Activated naive CD4-positive, alpha-beta T cell treated with anti-CD3 and anti-CD28 coated beads, Interleukin-2, amount 10 ng/mL, durations not matched to agents 7 days and 5 days (primary cell): ENCODE measurements around the gene POLR2L.

ENCODE experiments used
- CTCF ChIA-PET: fragments of 350-600 bp; sonication (Branson Sonifier 250); formaldehyde crosslinking; loops from one replicate; lab custom pipeline; 2021; ENCODE audit warnings: antibody characterized with exemption; lab: Charles Lee
- DNase-seq: peaks from one replicate; pipeline ENCODE4 v3.0.0-alpha.2; 2020
- H3K27ac Mint-ChIP-seq: one replicate; pipeline ENCODE4 v1.8.0; 2021; ENCODE audit warnings: mild to moderate bottlenecking, moderate library complexity, mixed read lengths
- H3K27me3 Mint-ChIP-seq: one replicate; pipeline ENCODE4 v1.8.0; 2021; ENCODE audit warnings: mild to moderate bottlenecking, mixed read lengths
- H3K36me3 Mint-ChIP-seq: one replicate; pipeline ENCODE4 v1.8.0; 2021; ENCODE audit warnings: mixed read lengths
- H3K4me1 Mint-ChIP-seq: one replicate; pipeline ENCODE4 v1.8.0; 2021; ENCODE audit warnings: mixed read lengths
- H3K4me3 Mint-ChIP-seq: one replicate; pipeline ENCODE4 v1.8.0; 2021; ENCODE audit warnings: mild to moderate bottlenecking, moderate library complexity, mixed read lengths
- H3K9me3 Mint-ChIP-seq: one replicate; pipeline ENCODE4 v1.8.0; 2021; ENCODE audit warnings: mixed read lengths

POLR2L gene

GRCh38 chr11:815675-816432, 26.5 kb downstream of the POLR2L start:
- CTCF ChIA-PET: interaction anchor here (0.6 kb wide), 1 partner anchor 155 kb away, joined by 3 read pairs; no protein-coding TSS in a partner anchor

GRCh38 chr11:813456-814096, 28.8 kb downstream of the POLR2L start:
- Mint-ChIP-seq H3K36me3 (peaks cover 26% of the 10 kb centered on the region), H3K27me3 (peaks cover 3% of the 10 kb centered on the region), H3K9me3 (no peaks in the 10 kb centered on the region), H3K27ac (no peak overlapping the region), H3K4me3 (no peak overlapping the region), H3K4me1 (peaks cover 35% of the 10 kb centered on the region)
- CTCF ChIA-PET: no interaction called here
- no peak for DNase-seq

More at GRCh38 chr11:815675-816432, 26.5 kb downstream of the POLR2L start:
- Mint-ChIP-seq H3K27me3 (no peaks in the 10 kb centered on the region), H3K4me1 (peaks cover 31% of the 10 kb centered on the region), H3K9me3 (no peaks in the 10 kb centered on the region), H3K27ac (no peak overlapping the region), H3K4me3 (no peak overlapping the region), H3K36me3 (peaks cover 23% of the 10 kb centered on the region)
- no peak for DNase-seq

GRCh38 chr11:813072-813455, 29.3 kb downstream of the POLR2L start:
- Mint-ChIP-seq H3K4me1 (peaks cover 37% of the 10 kb centered on the region), H3K4me3 (no peak overlapping the region), H3K9me3 (no peaks in the 10 kb centered on the region), H3K36me3 (peaks cover 26% of the 10 kb centered on the region), H3K27me3 (peaks cover 3% of the 10 kb centered on the region), H3K27ac (no peak overlapping the region)
- CTCF ChIA-PET: no interaction called here
- DNase-seq: no peak

GRCh38 chr11:812390-812789, 29.9 kb downstream of the POLR2L start:
- Mint-ChIP-seq H3K36me3 (peaks cover 26% of the 10 kb centered on the region), H3K4me3 (peak overlapping the region; percentile 21)

GRCh38 chr11:811446-812245, 30.7 kb downstream of the POLR2L start:
- no peaks in the 10 kb centered on the region for H3K9me3 Mint-ChIP-seq
- peaks cover 44% of the 10 kb centered on the region for H3K4me1 Mint-ChIP-seq
- H3K27me3 Mint-ChIP-seq: peaks cover 3% of the 10 kb centered on the region
- CTCF ChIA-PET: no interaction called here
- H3K27ac Mint-ChIP-seq: peak overlapping the region; percentile 90
- H3K36me3 Mint-ChIP-seq: peaks cover 26% of the 10 kb centered on the region
- peak overlapping the region; percentile 91 for H3K4me3 Mint-ChIP-seq
- no peak for DNase-seq

More at GRCh38 chr11:812390-812789, 29.9 kb downstream of the POLR2L start:
- peaks cover 42% of the 10 kb centered on the region for H3K4me1 Mint-ChIP-seq
- CTCF ChIA-PET: no interaction called here
- peak overlapping the region; percentile 90 for H3K27ac Mint-ChIP-seq
- no peaks in the 10 kb centered on the region for H3K9me3 Mint-ChIP-seq
- no peak for DNase-seq
- H3K27me3 Mint-ChIP-seq: peaks cover 3% of the 10 kb centered on the region

- Mint-ChIP-seq H3K4me3 (peak overlapping the region; percentile 91), H3K9me3 (no peaks in the 10 kb centered on the region), H3K27ac (peak overlapping the region; percentile 97), H3K27me3 (peaks cover 3% of the 10 kb centered on the region), H3K4me1 (peaks cover 53% of the 10 kb centered on the region), H3K36me3 (peaks cover 26% of the 10 kb centered on the region)
- CTCF ChIA-PET: no interaction called here
- DNase-seq: no peak
Observed at GRCh38 chr11:810040-810567, 32.2 kb downstream of the POLR2L start.

GRCh38 chr11:809287-810039, 32.9 kb downstream of the POLR2L start, which contains the start of gene RPLP2:
RPLP2 (plus strand) TSS chr11:809967; CDS start chr11:810235, 268 bp downstream.
- Mint-ChIP-seq H3K4me1 (peaks cover 55% of the 10 kb centered on the region), H3K9me3 (no peaks in the 10 kb centered on the region), H3K27ac (peak within 1 kb of the TSS; percentile 97), H3K27me3 (peaks cover 3% of the 10 kb centered on the region), H3K36me3 (peaks cover 26% of the 10 kb centered on the region), H3K4me3 (peak within 1 kb of the TSS; percentile 91)
- CTCF ChIA-PET: no interaction called here
- DNase-seq: peak; percentile 98

GRCh38 chr11:808427-809286, 33.7 kb downstream of the POLR2L start:
- peak overlapping the region; percentile 91 for H3K4me3 Mint-ChIP-seq
- peak; percentile 42 for DNase-seq
- H3K27me3 Mint-ChIP-seq: peaks cover 3% of the 10 kb centered on the region
- CTCF ChIA-PET: interaction anchor here (0.7 kb wide), 1 partner anchor 151 kb away, joined by 3 read pairs; no protein-coding TSS in a partner anchor
- H3K9me3 Mint-ChIP-seq: no peaks in the 10 kb centered on the region
- H3K27ac Mint-ChIP-seq: peak overlapping the region; percentile 97
- H3K36me3 Mint-ChIP-seq: peaks cover 23% of the 10 kb centered on the region
- peaks cover 59% of the 10 kb centered on the region for H3K4me1 Mint-ChIP-seq

- DNase-seq: no peak
- Mint-ChIP-seq H3K36me3 (peaks cover 6% of the 10 kb centered on the region), H3K27ac (peak overlapping the region; percentile 84), H3K4me3 (peak overlapping the region; percentile 82), H3K9me3 (no peaks in the 10 kb centered on the region), H3K4me1 (peaks cover 41% of the 10 kb centered on the region), H3K27me3 (peaks cover 2% of the 10 kb centered on the region)
- CTCF ChIA-PET: no interaction called here
Observed at GRCh38 chr11:804599-804964, 37.7 kb downstream of the POLR2L start.

GRCh38 chr11:803770-804598, 38.3 kb downstream of the POLR2L start:
- Mint-ChIP-seq H3K9me3 (no peaks in the 10 kb centered on the region), H3K27ac (peak overlapping the region; percentile 84)

GRCh38 chr11:803467-803742, 38.9 kb downstream of the POLR2L start:
- H3K36me3 Mint-ChIP-seq: peaks cover 6% of the 10 kb centered on the region

More at GRCh38 chr11:803770-804598, 38.3 kb downstream of the POLR2L start:
- peaks cover 40% of the 10 kb centered on the region for H3K4me1 Mint-ChIP-seq
- CTCF ChIA-PET: no interaction called here
- H3K36me3 Mint-ChIP-seq: peaks cover 6% of the 10 kb centered on the region
- H3K4me3 Mint-ChIP-seq: peak overlapping the region; percentile 82
- DNase-seq: no peak
- H3K27me3 Mint-ChIP-seq: no peaks in the 10 kb centered on the region

GRCh38 chr11:802693-803466, 39.4 kb downstream of the POLR2L start:
- CTCF ChIA-PET: no interaction called here
- H3K4me3 Mint-ChIP-seq: peak overlapping the region; percentile 82
- H3K9me3 Mint-ChIP-seq: no peaks in the 10 kb centered on the region
- no peak overlapping the region for H3K27ac Mint-ChIP-seq
- peaks cover 6% of the 10 kb centered on the region for H3K36me3 Mint-ChIP-seq
- no peaks in the 10 kb centered on the region for H3K27me3 Mint-ChIP-seq
- DNase-seq: no peak
- peaks cover 30% of the 10 kb centered on the region for H3K4me1 Mint-ChIP-seq

More at GRCh38 chr11:803467-803742, 38.9 kb downstream of the POLR2L start:
- peak overlapping the region; percentile 82 for H3K4me3 Mint-ChIP-seq
- no peaks in the 10 kb centered on the region for H3K9me3 Mint-ChIP-seq
- no peak for DNase-seq
- H3K27me3 Mint-ChIP-seq: no peaks in the 10 kb centered on the region
- peaks cover 34% of the 10 kb centered on the region for H3K4me1 Mint-ChIP-seq
- CTCF ChIA-PET: no interaction called here
- H3K27ac Mint-ChIP-seq: no peak overlapping the region
